Progenitor cell of endocrine pancreas (in vitro differentiated cells): Measurements from ENCODE around the gene RALGPS2. TPM values are rescaled to one million over a fixed set of nuclear protein-coding genes. Genes with fewer than 3 reads are reported as not detected.
"Not testable (repeated sequence)": the region's sequence is repeated elsewhere in the genome, so short reads cannot be mapped to it uniquely, and the experiment has no call there.

ENCODE experiments used
- DNase-seq: peaks from one replicate; pipeline ENCODE4 v3.0.0; 2021; ENCODE audit warnings: low spot score; ENCODE audit not compliant: unreplicated experiment
- H3K27ac Mint-ChIP-seq: 2 replicates; pipeline ENCODE4 v1.8.0; 2021; ENCODE audit warnings: mild to moderate bottlenecking, moderate library complexity, mixed read lengths
- H3K27me3 Mint-ChIP-seq: 2 replicates; pipeline ENCODE4 v1.8.0; 2021; ENCODE audit warnings: mixed read lengths
- H3K36me3 Mint-ChIP-seq: 2 replicates; pipeline ENCODE4 v1.8.0; 2022; ENCODE audit warnings: mixed read lengths; ENCODE audit not compliant: insufficient read depth
- H3K4me1 Mint-ChIP-seq: 2 replicates; pipeline ENCODE4 v1.8.0; 2021; ENCODE audit warnings: low read depth, mixed read lengths
- H3K4me3 Mint-ChIP-seq: 2 replicates; pipeline ENCODE4 v1.8.0; 2021; ENCODE audit warnings: low read depth, mild to moderate bottlenecking, moderate library complexity, mixed read lengths
- H3K9me3 Mint-ChIP-seq: 2 replicates; pipeline ENCODE4 v1.8.0; 2021; ENCODE audit warnings: low read depth, mixed read lengths
- CTCF ChIP-seq: fragments of 200-600 bp; sonication (generic); IDR thresholded peaks from one replicate; pipeline ENCODE4 v1.5.0; 2021; ENCODE audit warnings: antibody characterized with exemption, mild to moderate bottlenecking; ENCODE audit not compliant: unreplicated experiment
- total RNA-seq: library from RNA; stranded (reverse); gene quantifications from 2 replicates; pipeline ENCODE4 v1.2.1, GENCODE V29; 2021

The RALGPS2 gene
- total RNA-seq, 1 donor from 2014 or later: 58.9 TPM

GRCh38 chr1:178749581-178750166 is 24.6 kb downstream of the RALGPS2 start:
- Mint-ChIP-seq H3K27me3 (no peaks in the 10 kb centered on the region), H3K4me1 (peaks cover 5% of the 10 kb centered on the region), H3K4me3 (no peak overlapping the region), H3K27ac (no peak overlapping the region), H3K36me3 (peaks cover 17% of the 10 kb centered on the region), H3K9me3 (no peaks in the 10 kb centered on the region)
- no peak for TF ChIP-seq CTCF
- DNase-seq: no peak

DNA sequence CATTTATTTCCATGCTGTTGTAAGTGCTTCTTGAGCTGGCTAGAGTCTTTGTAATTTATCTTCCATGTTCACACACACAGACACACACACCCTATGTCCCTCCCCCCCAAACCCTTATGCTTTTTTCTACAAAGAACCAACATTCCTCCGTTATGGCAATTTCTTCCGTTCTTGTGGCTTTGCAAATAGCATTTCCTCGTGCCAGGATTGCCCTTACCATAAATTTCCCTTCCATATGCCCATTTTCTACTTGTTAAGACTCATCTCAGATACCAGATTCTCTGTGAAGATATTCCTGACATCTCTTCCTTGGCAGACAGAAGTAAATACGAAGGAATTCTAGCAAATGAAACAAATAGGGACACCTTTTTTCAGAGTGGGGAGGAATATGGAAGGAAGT is 26.0 kb downstream of the RALGPS2 start:
- H3K36me3 Mint-ChIP-seq: peaks cover 26% of the 10 kb centered on the region
- H3K4me1 Mint-ChIP-seq: peaks cover 3% of the 10 kb centered on the region
- no peak overlapping the region for H3K4me3 Mint-ChIP-seq
- peaks cover 9% of the 10 kb centered on the region for H3K9me3 Mint-ChIP-seq
- no peak overlapping the region for H3K27ac Mint-ChIP-seq
- no peak for TF ChIP-seq CTCF
- DNase-seq: no peak
- no peaks in the 10 kb centered on the region for H3K27me3 Mint-ChIP-seq

DNA sequence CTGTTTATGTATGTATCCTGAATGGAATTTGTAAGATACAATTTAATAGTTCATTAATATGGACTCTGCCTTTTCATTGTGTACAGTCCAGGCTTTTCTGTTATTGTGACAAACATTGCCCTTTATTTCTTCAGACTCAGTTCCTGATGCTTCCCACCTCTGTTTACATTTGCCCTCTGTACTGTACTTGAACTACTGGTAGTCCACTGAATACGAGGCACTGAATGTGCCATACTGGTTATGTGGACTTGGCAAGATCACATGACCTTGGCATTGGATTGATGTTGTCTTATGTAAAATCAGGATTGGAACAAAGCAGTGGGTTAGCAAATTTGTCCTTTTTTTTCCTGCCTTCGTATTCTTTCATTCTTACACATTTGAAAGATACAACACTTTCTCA is 27.8 kb downstream of the RALGPS2 start:
- Mint-ChIP-seq H3K27ac (no peak overlapping the region), H3K36me3 (peaks cover 34% of the 10 kb centered on the region), H3K27me3 (no peaks in the 10 kb centered on the region), H3K4me3 (no peak overlapping the region), H3K9me3 (peaks cover 21% of the 10 kb centered on the region), H3K4me1 (peaks cover 2% of the 10 kb centered on the region)
- DNase-seq: no peak
- no peak for TF ChIP-seq CTCF

- Mint-ChIP-seq H3K36me3 (peaks cover 47% of the 10 kb centered on the region), H3K9me3 (peaks cover 40% of the 10 kb centered on the region)
- not testable (repeated sequence) for H3K4me1 Mint-ChIP-seq, DNase-seq, H3K27me3 Mint-ChIP-seq, H3K27ac Mint-ChIP-seq, H3K4me3 Mint-ChIP-seq
These were observed 29.7 kb downstream of the RALGPS2 start for GRCh38 chr1:178754655-178755256.

DNA sequence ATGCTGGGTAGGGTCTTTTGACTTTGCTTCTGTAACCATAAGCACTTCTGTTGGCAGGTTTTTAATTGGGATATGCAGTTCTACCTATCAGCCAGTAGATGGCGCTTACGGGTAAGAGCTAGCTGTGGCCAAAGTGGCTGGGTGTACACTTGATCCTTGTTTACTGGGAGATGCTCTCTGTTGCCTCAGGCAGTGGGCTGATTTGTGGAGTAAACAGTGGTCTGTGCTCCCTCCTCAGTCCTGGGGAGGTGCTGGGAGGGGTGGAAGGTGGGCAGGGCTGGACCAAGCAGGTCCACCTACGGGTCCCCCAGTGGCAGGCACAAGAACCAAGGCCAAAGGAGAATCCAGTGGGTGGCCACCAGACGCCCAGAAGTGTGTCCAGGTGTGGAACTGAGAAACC is 43.4 kb downstream of the RALGPS2 start:
- H3K4me3 Mint-ChIP-seq: no peak overlapping the region
- peaks cover 56% of the 10 kb centered on the region for H3K9me3 Mint-ChIP-seq
- no peak overlapping the region for H3K27ac Mint-ChIP-seq
- TF ChIP-seq CTCF: peak; percentile 41
- no peaks in the 10 kb centered on the region for H3K27me3 Mint-ChIP-seq
- H3K4me1 Mint-ChIP-seq: no peaks in the 10 kb centered on the region
- H3K36me3 Mint-ChIP-seq: peaks cover 65% of the 10 kb centered on the region
- DNase-seq: no peak

GRCh38 chr1:178772952-178773351 is 47.9 kb downstream of the RALGPS2 start:
- DNase-seq: no peak
- H3K4me3 Mint-ChIP-seq: no peak overlapping the region
- H3K27me3 Mint-ChIP-seq: no peaks in the 10 kb centered on the region
- H3K9me3 Mint-ChIP-seq: peaks cover 17% of the 10 kb centered on the region
- no peaks in the 10 kb centered on the region for H3K4me1 Mint-ChIP-seq
- no peak for TF ChIP-seq CTCF
- H3K36me3 Mint-ChIP-seq: peaks cover 29% of the 10 kb centered on the region
- H3K27ac Mint-ChIP-seq: no peak overlapping the region
